Mesothelial cell of epicardium (in vitro differentiated cells): ENCODE results near the gene KIF21B. TPM values are rescaled to one million over a fixed set of nuclear protein-coding genes. Genes with fewer than 3 reads are reported as not detected.
A peak's percentile ranks its signal among the peaks of the same experiment; 100 is the strongest.

Source experiments
- DNase-seq, 2 experiments: peaks; one replicate each; pipeline ENCODE4 v3.0.0; 2021; ENCODE audit warnings: low spot score in 2 of 2; ENCODE audit not compliant: unreplicated experiment in 2 of 2
- H3K27ac Mint-ChIP-seq: 2 replicates; pipeline ENCODE4 v1.8.0; 2021; ENCODE audit warnings: mixed read lengths
- H3K27me3 Mint-ChIP-seq: 2 replicates; pipeline ENCODE4 v1.8.0; 2021; ENCODE audit warnings: low read depth, mixed read lengths
- H3K36me3 Mint-ChIP-seq: 2 replicates; pipeline ENCODE4 v1.8.0; 2021; ENCODE audit warnings: mixed read lengths
- H3K4me1 Mint-ChIP-seq: 2 replicates; pipeline ENCODE4 v1.8.0; 2021; ENCODE audit warnings: mixed read lengths
- H3K4me3 Mint-ChIP-seq: 2 replicates; pipeline ENCODE4 v1.8.0; 2021; ENCODE audit warnings: mild to moderate bottlenecking, moderate library complexity, mixed read lengths
- H3K9me3 Mint-ChIP-seq: 2 replicates; pipeline ENCODE4 v1.8.0; 2021; ENCODE audit warnings: mixed read lengths
- total RNA-seq: library from RNA; stranded (reverse); gene quantifications from 3 replicates; pipeline ENCODE4 v1.2.1, GENCODE V29; 2021
- TF ChIP-seq, protein P1 (sequence below): fragments of 200-600 bp; sonication (generic); IDR thresholded peaks from one replicate; pipeline ENCODE4 v1.5.0; 2021; ENCODE audit warnings: antibody characterized with exemption; ENCODE audit not compliant: unreplicated experiment

KIF21B gene
- total RNA-seq, 1 donor from 2014 or later, result 7.0 TPM

DNA sequence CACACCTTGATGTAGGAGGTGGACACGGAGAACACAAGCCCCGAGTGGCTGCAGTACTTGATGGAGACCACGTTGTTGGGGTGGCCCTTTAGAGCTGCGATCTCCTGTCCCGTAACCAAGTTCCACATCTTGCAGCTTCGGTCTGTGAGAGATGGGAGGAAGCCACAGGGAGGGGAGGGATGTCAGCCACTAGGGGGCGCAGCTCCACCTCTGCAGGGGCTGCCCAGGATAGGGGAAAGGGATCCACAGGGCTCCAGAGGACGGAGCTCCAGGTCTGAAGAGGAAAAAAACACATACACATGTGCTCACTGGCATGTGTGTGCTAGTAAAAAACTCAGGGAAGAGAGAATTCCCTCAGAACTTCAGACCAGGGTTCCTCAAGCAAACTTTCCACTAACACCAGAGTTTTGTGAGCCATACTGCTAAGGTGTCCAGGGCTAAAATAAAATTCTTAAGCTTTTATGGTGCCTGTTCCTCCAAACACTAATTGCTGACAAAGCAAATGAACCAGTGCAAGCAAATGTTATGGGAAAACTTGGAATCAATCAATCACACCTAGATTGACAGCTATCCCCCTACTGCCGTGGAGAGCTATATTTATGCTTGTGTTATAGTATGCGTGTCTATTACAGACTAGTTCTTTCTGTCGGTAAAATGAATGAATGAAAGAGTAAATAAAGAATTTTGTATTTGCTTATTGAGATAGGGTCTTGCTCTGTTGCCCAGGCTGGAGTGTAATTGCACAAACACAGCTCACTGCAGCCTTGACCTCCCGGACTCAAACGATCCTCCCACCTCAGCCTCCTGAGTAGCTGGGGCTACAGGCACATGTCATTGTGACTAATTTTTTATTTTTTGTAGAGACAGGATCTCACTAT lies 43.7 kb downstream of the KIF21B start:
- Mint-ChIP-seq H3K27me3 (no peaks in the 10 kb centered on the region), H3K36me3 (peaks cover 8% of the 10 kb centered on the region), H3K27ac (no peak overlapping the region), H3K4me1 (no peaks in the 10 kb centered on the region), H3K9me3 (no peaks in the 10 kb centered on the region), H3K4me3 (no peak overlapping the region)
- DNase-seq, result no peak
- TF ChIP-seq, protein P1, sequence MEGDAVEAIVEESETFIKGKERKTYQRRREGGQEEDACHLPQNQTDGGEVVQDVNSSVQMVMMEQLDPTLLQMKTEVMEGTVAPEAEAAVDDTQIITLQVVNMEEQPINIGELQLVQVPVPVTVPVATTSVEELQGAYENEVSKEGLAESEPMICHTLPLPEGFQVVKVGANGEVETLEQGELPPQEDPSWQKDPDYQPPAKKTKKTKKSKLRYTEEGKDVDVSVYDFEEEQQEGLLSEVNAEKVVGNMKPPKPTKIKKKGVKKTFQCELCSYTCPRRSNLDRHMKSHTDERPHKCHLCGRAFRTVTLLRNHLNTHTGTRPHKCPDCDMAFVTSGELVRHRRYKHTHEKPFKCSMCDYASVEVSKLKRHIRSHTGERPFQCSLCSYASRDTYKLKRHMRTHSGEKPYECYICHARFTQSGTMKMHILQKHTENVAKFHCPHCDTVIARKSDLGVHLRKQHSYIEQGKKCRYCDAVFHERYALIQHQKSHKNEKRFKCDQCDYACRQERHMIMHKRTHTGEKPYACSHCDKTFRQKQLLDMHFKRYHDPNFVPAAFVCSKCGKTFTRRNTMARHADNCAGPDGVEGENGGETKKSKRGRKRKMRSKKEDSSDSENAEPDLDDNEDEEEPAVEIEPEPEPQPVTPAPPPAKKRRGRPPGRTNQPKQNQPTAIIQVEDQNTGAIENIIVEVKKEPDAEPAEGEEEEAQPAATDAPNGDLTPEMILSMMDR, result peak; percentile 53

DNA sequence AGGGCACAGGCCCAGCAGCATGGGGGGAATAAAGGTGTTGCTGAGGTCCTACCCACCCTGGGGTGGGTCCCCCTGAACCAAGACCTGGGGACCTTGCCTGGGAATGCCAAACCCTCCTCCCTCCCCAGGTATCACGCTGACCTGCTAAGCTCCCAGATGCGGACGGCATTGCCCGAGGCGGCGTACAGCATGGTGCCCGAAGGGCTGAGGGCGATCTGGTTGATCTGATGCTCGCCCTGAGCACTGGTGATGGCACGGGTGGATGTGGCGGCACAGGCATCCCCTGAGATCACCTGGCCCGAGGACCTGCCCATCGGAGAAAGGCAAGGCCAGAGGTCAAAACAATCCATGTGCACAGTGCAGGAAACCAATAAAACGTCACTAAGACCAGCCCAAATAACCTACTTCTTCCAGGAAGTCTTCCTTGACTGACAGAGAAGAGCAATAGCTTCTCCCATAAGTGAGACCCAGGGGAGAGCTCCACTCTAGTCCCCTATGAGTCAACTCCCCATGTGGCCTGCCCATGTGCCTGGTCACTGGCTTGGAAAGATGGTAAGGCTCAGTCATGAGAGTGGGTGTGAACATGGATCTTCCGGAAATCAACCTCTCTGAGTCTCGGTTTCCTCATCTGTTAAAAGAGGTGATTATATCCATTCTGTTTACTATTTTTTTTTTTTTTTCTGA lies 46.3 kb downstream of the KIF21B start:
- Mint-ChIP-seq H3K4me1 (no peaks in the 10 kb centered on the region), H3K36me3 (peaks cover 8% of the 10 kb centered on the region), H3K9me3 (no peaks in the 10 kb centered on the region), H3K4me3 (no peak overlapping the region), H3K27ac (no peak overlapping the region), H3K27me3 (no peaks in the 10 kb centered on the region)
- no peak for DNase-seq
- TF ChIP-seq, protein P1, result no peak

DNA sequence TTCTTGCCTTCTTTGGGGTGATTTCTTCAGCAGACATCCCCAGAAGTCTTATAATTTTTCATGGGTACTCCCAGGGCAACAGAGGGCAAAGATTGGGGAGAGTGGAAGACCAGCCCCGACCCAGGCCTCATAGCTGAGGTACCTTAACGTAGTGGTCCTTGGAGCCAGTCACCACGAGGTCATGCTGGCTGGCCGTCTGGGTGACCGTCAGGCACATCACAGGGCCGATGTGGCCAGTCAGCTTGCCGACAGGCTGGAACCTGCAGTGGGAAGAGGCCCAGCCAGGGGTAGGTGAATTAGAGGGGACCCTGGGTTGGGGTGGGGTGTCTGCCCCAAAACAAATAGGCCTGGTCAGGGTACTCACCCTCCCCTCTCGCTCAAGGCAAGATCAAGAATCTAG lies 46.9 kb downstream of the KIF21B start:
- Mint-ChIP-seq H3K27ac (no peak overlapping the region), H3K36me3 (peaks cover 8% of the 10 kb centered on the region), H3K4me1 (peaks cover 2% of the 10 kb centered on the region), H3K27me3 (no peaks in the 10 kb centered on the region), H3K9me3 (no peaks in the 10 kb centered on the region), H3K4me3 (no peak overlapping the region)
- DNase-seq, result no peak
- TF ChIP-seq, protein P1, result no peak

DNA sequence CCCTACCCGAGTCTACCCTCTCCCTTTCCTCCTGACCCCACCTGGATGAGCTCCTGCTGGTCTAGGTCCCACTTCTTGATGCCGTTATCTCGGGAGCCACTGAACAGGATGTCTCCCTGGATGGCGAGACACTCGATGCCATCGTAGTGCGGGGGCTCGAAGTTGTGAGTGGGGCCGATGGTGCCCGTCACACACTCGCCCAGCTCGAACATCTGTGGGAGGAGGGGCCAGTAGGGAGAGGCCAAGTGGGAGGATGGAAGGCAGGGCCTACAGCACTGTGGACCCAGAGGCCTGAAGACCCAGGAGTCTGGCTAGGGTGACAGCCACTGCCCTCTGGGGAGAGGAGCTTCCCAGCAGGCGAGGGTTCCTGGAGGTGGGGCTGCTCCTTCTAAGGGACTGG lies 48.1 kb downstream of the KIF21B start:
- H3K36me3 Mint-ChIP-seq, result peaks cover 6% of the 10 kb centered on the region
- H3K4me3 Mint-ChIP-seq, result no peak overlapping the region
- H3K9me3 Mint-ChIP-seq, result no peaks in the 10 kb centered on the region
- DNase-seq, result no peak
- no peaks in the 10 kb centered on the region for H3K27me3 Mint-ChIP-seq
- peaks cover 2% of the 10 kb centered on the region for H3K4me1 Mint-ChIP-seq
- H3K27ac Mint-ChIP-seq, result no peak overlapping the region
- TF ChIP-seq, protein P1, result no peak

DNA sequence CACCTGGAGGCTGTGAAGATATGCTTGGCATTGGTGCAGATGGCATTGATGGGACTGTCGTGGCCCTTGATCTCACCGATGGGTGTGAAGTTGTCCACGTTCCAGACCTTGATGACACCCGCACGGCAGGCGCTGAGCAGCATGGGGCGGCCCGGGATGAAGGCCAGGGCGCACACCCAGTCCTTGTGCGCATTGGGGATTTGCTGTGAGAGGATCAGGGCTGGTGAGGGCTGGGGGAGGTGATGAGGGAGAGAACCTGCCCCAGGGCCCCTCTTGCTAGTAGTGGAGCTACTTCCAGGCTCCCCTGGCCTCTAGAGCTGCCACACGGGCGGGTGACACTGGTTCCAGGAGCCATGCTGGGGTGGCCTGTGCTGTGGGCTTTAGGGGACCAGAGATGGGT lies 48.8 kb downstream of the KIF21B start:
- H3K9me3 Mint-ChIP-seq, result no peaks in the 10 kb centered on the region
- no peak overlapping the region for H3K27ac Mint-ChIP-seq
- TF ChIP-seq, protein P1, result no peak
- no peak overlapping the region for H3K4me3 Mint-ChIP-seq
- H3K27me3 Mint-ChIP-seq, result no peaks in the 10 kb centered on the region
- H3K36me3 Mint-ChIP-seq, result peaks cover 2% of the 10 kb centered on the region
- no peak for DNase-seq
- H3K4me1 Mint-ChIP-seq, result peaks cover 2% of the 10 kb centered on the region
